Right lobe of liver (tissue), 6 donors: ENCODE data around the gene ZCCHC14. TPM values are rescaled to one million over a fixed set of nuclear protein-coding genes. Genes with fewer than 3 reads are reported as not detected.

ENCODE experiments used
- ATAC-seq, 4 donors: fragments of 200-7000 bp; cut with Tn5 transposase; one replicate each; pipeline ENCODE4 v1.9.1; 2020; ENCODE audit warnings: mild to moderate bottlenecking in 4 of 4, moderate library complexity in 4 of 4
- DNase-seq, 3 donors: peaks; one replicate each; pipeline ENCODE4 v3.0.0-alpha.2; 2020
- H3K27ac ChIP-seq, 3 donors: fragments of 200-600 bp; one replicate each; pipeline ENCODE4 v1.8.0; 2022
- H3K27me3 ChIP-seq, 2 donors: fragments of 200-600 bp; one replicate each; pipeline ENCODE4 v1.8.0; 2022
- H3K36me3 ChIP-seq, 4 donors: fragments of 200-600 bp; sonication (generic) in 1 of 4; one replicate each; pipeline versions ENCODE4 v1.5.1 to v1.8.0; 2017 to 2022; ENCODE audit warnings: control low read depth in 1 of 4
- H3K4me1 ChIP-seq, 4 donors: fragments of 200-600 bp; sonication (generic) in 1 of 4; one replicate each; pipeline versions ENCODE4 v1.5.1 to v1.8.0; 2017 to 2022; ENCODE audit warnings: control low read depth in 1 of 4
- H3K4me3 ChIP-seq, 3 donors: fragments of 200-600 bp; one replicate each; pipeline ENCODE4 v1.8.0; 2022
- H3K9me3 ChIP-seq, 4 donors: fragments of 200-600 bp; sonication (generic) in 1 of 4; one replicate each; pipeline versions ENCODE4 v1.5.1 to v1.8.0; 2017 to 2022; ENCODE audit warnings: control low read depth in 1 of 4
- POLR2A ChIP-seq: fragments of 450-650 bp; IDR thresholded peaks from one replicate; pipeline ENCODE4 v1.6.1; 2017; ENCODE audit warnings: antibody characterized with exemption, mild to moderate bottlenecking
- WGBS: methylation state at CpG from one replicate; pipeline ENCODE4 v1.1.6; 2018; ENCODE audit warnings: low coverage, low lambda C conversion rate; ENCODE audit not compliant: insufficient coverage; ENCODE audit errors: missing lambda C conversion rate; 5-methylcytosine and 5-hydroxymethylcytosine counted together
- intact Hi-C, 2 donors: fragments of 100-400 bp; cut with DNase I; formaldehyde crosslinking; loops; one replicate each; pipeline versions ENCODE4 v1.11.2 to v1.14.1; 2022
- total RNA-seq, 6 experiments: library from RNA; depleted of rRNA in 2 of 6; stranded (reverse); fragments of >200 nt in 2 of 6; fragmentation: NEBNext Ultra II Directional in 3 of 6; extraction: Animal tissue kit (Norgen Biotek cat#: 25700) in 3 of 6; gene quantifications; one replicate each; pipeline versions ENCODE4 v1.1.0 to v1.2.4, GENCODE V29; 2016 to 2023
- TF ChIP-seq, protein P1 (sequence below), 4 donors: fragments of 200-600 bp in 3 of 4; fragments of 450-650 bp in 1 of 4; IDR thresholded peaks; one replicate each; pipeline versions ENCODE4 v1.5.1 to v1.8.0; 2016 to 2022; ENCODE audit warnings: antibody characterized with exemption in 4 of 4, mild to moderate bottlenecking in 2 of 4
- donor health status: DM: no; HTN: yes; CAD: no.
- donor health status: DM: no; HTN: no; CAD: no.
- donor health status: DM: no; HTN: no; CAD: no.
- donor health status: DM: no; HTN: yes; CAD: no.
- donor health status: DM: no; HTN: yes; CAD: no.

Gene ZCCHC14
- total RNA-seq, 6 experiments from 2014 or later, result 12.6 to 26.5 (median 17.7) TPM

DNA sequence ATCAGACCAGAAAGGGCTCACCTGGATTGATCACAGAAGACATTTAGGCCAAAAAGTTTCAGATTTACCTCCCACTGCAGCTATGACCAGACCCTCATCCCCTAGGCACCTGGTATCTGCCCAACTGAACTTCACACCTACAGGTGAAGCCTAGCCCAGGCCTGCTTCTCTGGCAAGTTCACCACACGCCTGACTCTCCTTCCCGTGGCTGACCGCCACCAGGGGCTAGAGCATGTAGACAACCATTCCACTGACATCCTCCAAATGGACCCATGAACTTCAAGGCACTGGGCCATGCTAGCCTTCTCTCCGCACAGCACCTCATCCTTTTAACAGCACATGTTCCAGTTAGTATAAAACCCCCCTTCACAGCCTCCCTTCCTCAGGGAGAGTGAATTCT, 18.8 kb downstream of the ZCCHC14 start:
- intact Hi-C loops, result no loop called here
- Histone ChIP-seq H3K4me1 (peaks cover 0 to 47% (median 14%) of the 10 kb centered on the region in 4 donors), H3K4me3 (no peak overlapping the region), H3K9me3 (no peaks in the 10 kb centered on the region), H3K27ac (peak overlapping the region in 1 of 3 donors; percentile 10), H3K27me3 (no peaks in the 10 kb centered on the region), H3K36me3 (peaks cover 0 to under 1% (median 0%) of the 10 kb centered on the region in 4 donors)
- TF ChIP-seq POLR2A, result no peak
- TF ChIP-seq, protein P1, sequence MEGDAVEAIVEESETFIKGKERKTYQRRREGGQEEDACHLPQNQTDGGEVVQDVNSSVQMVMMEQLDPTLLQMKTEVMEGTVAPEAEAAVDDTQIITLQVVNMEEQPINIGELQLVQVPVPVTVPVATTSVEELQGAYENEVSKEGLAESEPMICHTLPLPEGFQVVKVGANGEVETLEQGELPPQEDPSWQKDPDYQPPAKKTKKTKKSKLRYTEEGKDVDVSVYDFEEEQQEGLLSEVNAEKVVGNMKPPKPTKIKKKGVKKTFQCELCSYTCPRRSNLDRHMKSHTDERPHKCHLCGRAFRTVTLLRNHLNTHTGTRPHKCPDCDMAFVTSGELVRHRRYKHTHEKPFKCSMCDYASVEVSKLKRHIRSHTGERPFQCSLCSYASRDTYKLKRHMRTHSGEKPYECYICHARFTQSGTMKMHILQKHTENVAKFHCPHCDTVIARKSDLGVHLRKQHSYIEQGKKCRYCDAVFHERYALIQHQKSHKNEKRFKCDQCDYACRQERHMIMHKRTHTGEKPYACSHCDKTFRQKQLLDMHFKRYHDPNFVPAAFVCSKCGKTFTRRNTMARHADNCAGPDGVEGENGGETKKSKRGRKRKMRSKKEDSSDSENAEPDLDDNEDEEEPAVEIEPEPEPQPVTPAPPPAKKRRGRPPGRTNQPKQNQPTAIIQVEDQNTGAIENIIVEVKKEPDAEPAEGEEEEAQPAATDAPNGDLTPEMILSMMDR (IDR thresholded peaks at IDR 0.05), result no peak
- ATAC-seq (no peak), DNase-seq (no peak)
- 85% methylated on average over 1 of the region's 4 CpGs for WGBS

- intact Hi-C loops, result no loop called here
- TF ChIP-seq, protein P1 (IDR thresholded peaks at IDR 0.05), result no peak
- no peak for TF ChIP-seq POLR2A
- no peaks in the 10 kb centered on the region for H3K9me3 ChIP-seq
- H3K27ac ChIP-seq, result no peak overlapping the region
- no peak for ATAC-seq
- peaks cover 0 to 47% (median 14%) of the 10 kb centered on the region in 4 donors for H3K4me1 ChIP-seq
- no peak overlapping the region for H3K4me3 ChIP-seq
- no peak for DNase-seq
- peaks cover 0 to 2% (median 0%) of the 10 kb centered on the region in 4 donors for H3K36me3 ChIP-seq
- H3K27me3 ChIP-seq, result no peaks in the 10 kb centered on the region
- WGBS, result 97% methylated on average over 5 of the region's 6 CpGs
These were observed 19.9 kb downstream of the ZCCHC14 start for GRCh38 chr16:87472935-87473334.

DNA sequence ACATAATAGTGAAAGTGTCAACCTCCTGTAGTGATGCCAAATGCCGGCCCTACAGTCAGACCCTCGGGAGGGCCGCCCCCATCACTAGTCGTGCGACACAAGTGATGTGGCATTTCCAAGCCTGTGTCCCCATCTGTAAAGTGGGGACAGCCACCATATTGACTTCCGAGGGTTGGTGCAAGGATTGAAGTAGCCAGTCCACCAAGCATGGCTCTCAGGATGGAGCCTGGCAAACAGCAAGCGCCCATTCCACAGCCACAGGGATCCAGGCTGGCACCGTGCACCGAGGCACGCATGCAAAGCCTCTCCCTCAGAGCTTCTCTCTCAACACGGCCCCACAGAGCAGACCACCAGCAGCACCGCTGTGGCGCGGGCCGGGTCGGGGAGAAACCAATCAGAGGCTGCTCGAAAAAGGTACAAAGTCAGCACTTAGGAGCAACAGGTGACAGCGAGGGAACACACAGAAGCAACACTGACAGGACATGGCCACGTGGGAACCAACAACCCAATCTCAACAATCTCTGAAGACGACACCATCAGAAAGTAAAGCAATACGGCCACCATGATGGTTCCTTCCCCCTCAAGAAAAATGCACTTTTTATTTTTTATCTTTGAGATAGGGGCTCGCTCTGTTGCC, 20.6 kb downstream of the ZCCHC14 start:
- Histone ChIP-seq H3K9me3 (no peaks in the 10 kb centered on the region), H3K4me1 (peaks cover 0 to 47% (median 14%) of the 10 kb centered on the region in 4 donors), H3K27ac (peak overlapping the region in 2 of 3 donors; percentile 17 to 58), H3K27me3 (no peaks in the 10 kb centered on the region), H3K4me3 (no peak overlapping the region), H3K36me3 (peaks cover 0 to 2% (median 0%) of the 10 kb centered on the region in 4 donors)
- 92% methylated on average over 4 of the region's 22 CpGs for WGBS
- no peak for DNase-seq
- no peak for ATAC-seq
- intact Hi-C loops, result no loop called here
- TF ChIP-seq, protein P1 (IDR thresholded peaks at IDR 0.05), result no peak
- TF ChIP-seq POLR2A, result no peak

DNA sequence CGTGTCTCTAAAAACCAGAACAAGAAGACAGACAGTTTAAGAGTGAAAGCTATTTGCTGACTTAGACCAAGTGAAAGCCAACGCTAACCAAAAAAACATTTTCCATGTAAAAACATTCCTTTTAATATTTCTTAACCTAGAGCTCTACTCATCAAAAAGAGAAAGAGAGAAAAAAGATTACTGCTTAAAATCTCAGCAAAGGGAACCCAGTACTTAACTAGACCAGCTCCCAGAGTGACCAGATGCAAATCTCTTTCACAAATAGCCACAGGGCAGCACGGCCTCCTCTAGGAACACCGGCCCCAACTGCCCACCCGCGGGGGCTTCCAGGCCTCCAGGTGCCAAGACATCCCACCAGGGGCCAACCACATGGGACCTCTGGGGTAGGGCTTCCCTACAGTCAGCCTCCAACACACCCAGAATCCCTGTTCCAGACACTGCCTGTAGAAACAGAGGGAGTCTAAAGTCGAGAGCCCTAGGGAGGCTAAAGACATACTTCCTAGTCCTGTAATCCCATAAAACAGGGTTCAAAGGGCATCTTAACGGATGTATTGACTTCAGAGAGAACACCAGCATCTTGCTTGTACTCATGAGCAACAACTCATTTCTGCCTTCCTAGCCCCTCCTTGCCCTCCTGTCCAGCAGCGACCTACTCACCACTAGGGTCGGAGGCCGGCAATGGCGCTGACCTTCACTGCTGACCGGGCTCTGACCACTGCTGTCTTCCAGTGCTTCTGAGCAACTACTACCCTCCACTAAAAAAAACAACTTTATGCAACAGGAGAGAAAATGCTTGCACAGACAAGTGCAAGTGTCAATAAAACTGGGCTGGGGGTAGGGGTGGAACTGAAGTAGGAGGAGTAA, 21.3 kb downstream of the ZCCHC14 start:
- Histone ChIP-seq H3K27me3 (no peaks in the 10 kb centered on the region), H3K36me3 (peaks cover 0 to 2% (median 0%) of the 10 kb centered on the region in 4 donors), H3K4me1 (peaks cover 0 to 50% (median 17%) of the 10 kb centered on the region in 4 donors), H3K27ac (peak overlapping the region; percentile 17 to 58 (median 24)), H3K9me3 (no peaks in the 10 kb centered on the region), H3K4me3 (no peak overlapping the region)
- 17% methylated on average over 10 of the region's 13 CpGs for whole genome bisulfite sequencing
- ATAC-seq (peak; percentile 33 to 58 (median 41)), DNase-seq (no peak)
- intact Hi-C loops, result no loop called here
- TF ChIP-seq, protein P1 (IDR thresholded peaks at IDR 0.05), result no peak
